HepG2 (cell line): ENCODE measurements around the gene FANK1. TPM values are rescaled to one million over a fixed set of nuclear protein-coding genes. Genes with fewer than 3 reads are reported as not detected.

Experiments used
- ARNTL ChIP-seq: sonication (generic); formaldehyde crosslinking; IDR thresholded peaks from 2 replicates; pipeline ENCODE4 v1.4.0; 2020; ENCODE audit warnings: mild to moderate bottlenecking, missing genetic modification reagents
- CBX1 ChIP-seq: IDR thresholded peaks from one replicate; pipeline ENCODE4 v1.6.1; 2016; ENCODE audit warnings: antibody characterized with exemption, low read depth
- FOXA1 ChIP-seq, 2 experiments: fragments of 450-650 bp in 1 of 2; sonication (generic) in 1 of 2; formaldehyde crosslinking in 1 of 2; IDR thresholded peaks; 2 replicates each; pipeline versions ENCODE4 v1.4.0 to v1.6.1; 2016 to 2020; ENCODE audit warnings: missing genetic modification reagents in 1 of 2
- KMT2A ChIP-seq: sonication (generic); formaldehyde crosslinking; IDR thresholded peaks from 2 replicates; pipeline ENCODE4 v1.4.0; 2020; ENCODE audit warnings: missing genetic modification reagents
- NR2F2 ChIP-seq: IDR thresholded peaks from 2 replicates; pipeline ENCODE4 v1.6.1; 2012; ENCODE audit warnings: low read depth, inconsistent platforms, borderline replicate concordance
- NR2F6 ChIP-seq, 2 experiments: IDR thresholded peaks; 2 replicates each; pipeline ENCODE4 v1.6.1; 2016; ENCODE audit warnings: antibody characterized with exemption in 1 of 2, mild to moderate bottlenecking in 1 of 2
- TERF1 ChIP-seq: sonication (generic); formaldehyde crosslinking; IDR thresholded peaks from 2 replicates; pipeline ENCODE4 v1.8.0; 2022; ENCODE audit warnings: mild to moderate bottlenecking, missing genetic modification reagents, moderate library complexity
- U2AF1 ChIP-seq: fragments of 200-400 bp; formaldehyde crosslinking; optimal IDR thresholded peaks from 2 replicates; pipeline ENCODE3; 2017; ENCODE audit warnings: mild to moderate bottlenecking, low read depth, low read length
- ZBTB39 ChIP-seq: sonication (generic); formaldehyde crosslinking; IDR thresholded peaks from 2 replicates; pipeline ENCODE4 v1.5.0; 2020; ENCODE audit warnings: missing genetic modification reagents
- ZNF142 ChIP-seq: sonication (generic); formaldehyde crosslinking; IDR thresholded peaks from 2 replicates; pipeline ENCODE4 v1.4.0; 2020; ENCODE audit warnings: missing genetic modification reagents
- polyA plus RNA-seq, 8 experiments: library from polyadenylated mRNA; depleted of rRNA in 3 of 8; stranded (reverse) in 7 of 8; unstranded in 1 of 8; fragments of >200 nt; fragmentation: Illumina TruSeq in 4 of 8; extraction: Trizol in 4 of 8; gene quantifications; 2 replicates each; pipeline versions ENCODE4 v1.2.1 to v1.2.3, GENCODE V29; 2011 to 2016; ENCODE audit warnings: low read depth in 4 of 8, missing spikeins in 1 of 8, mixed read lengths in 1 of 8; ENCODE audit not compliant: insufficient read depth in 1 of 8
- total RNA-seq, 5 experiments: library from RNA; depleted of rRNA; stranded (reverse); fragments of >200 nt; fragmentation: Illumina TruSeq; extraction: Trizol; gene quantifications; 2 replicates each; pipeline ENCODE4 v1.2.3, GENCODE V29; 2016; ENCODE audit warnings: low read depth in 1 of 5

The FANK1 gene
- total and polyA plus RNA-seq, 2 of the 13 experiments (the other 11 are each of a cell fraction or from before 2014, with no cell fraction given) = 0.22 TPM; not detected in 1

GRCh38 chr10:125925262-125925834 is 29.0 kb downstream of the FANK1 start (continued):
- no peak for TF ChIP-seq TERF1 (CRISPR knock-in tag)
- no peak for TF ChIP-seq FOXA1 (IDR thresholded peaks at IDR 0.05)
- TF ChIP-seq FOXA1 (CRISPR knock-in tag; IDR thresholded peaks at IDR 0.05) = no peak
- no peak for TF ChIP-seq ARNTL
- TF ChIP-seq ZNF142 = no peak
- TF ChIP-seq U2AF1 = no peak
- no peak for TF ChIP-seq KMT2A (CRISPR knock-in tag)
- no peak for TF ChIP-seq NR2F2
- no peak for TF ChIP-seq NR2F6 (IDR thresholded peaks at IDR 0.05)
- TF ChIP-seq NR2F6 (CRISPR knock-in tag; IDR thresholded peaks at IDR 0.05) = no peak
- no peak for TF ChIP-seq CBX1
- no peak for TF ChIP-seq ZBTB39 (CRISPR knock-in tag)
